HG03378 (cell line): Measurements from ENCODE around the gene CDC42EP4.

Experiments used
- ATAC-seq: cut with Tn5 transposase; IDR thresholded peaks from one replicate; pipeline ENCODE4 v1.9.1; 2021; ENCODE audit warnings: mild to moderate bottlenecking, moderate library complexity; ENCODE audit not compliant: unreplicated experiment

Gene CDC42EP4

GRCh38 chr17:73301369-73301768 is 10.4 kb downstream of the CDC42EP4 start:
- ATAC-seq = no peak

- no peak for ATAC-seq
Measured at GRCh38 chr17:73300392-73300791, 11.4 kb downstream of the CDC42EP4 start.

- no peak for ATAC-seq
Measured at GRCh38 chr17:73297934-73298861, 13.6 kb downstream of the CDC42EP4 start.

- no peak for ATAC-seq
Measured at GRCh38 chr17:73293480-73293911, 18.3 kb downstream of the CDC42EP4 start.

GRCh38 chr17:73293031-73293430 is 18.8 kb downstream of the CDC42EP4 start:
- no peak for ATAC-seq

- ATAC-seq = no peak
Measured at GRCh38 chr17:73292031-73292531, 19.7 kb downstream of the CDC42EP4 start.

GRCh38 chr17:73291260-73291801 is 20.5 kb downstream of the CDC42EP4 start:
- peak; percentile 93 for ATAC-seq

GRCh38 chr17:73290399-73291259 is 21.2 kb downstream of the CDC42EP4 start:
- peak; percentile 32 for ATAC-seq

- ATAC-seq = no peak
Measured at GRCh38 chr17:73289549-73290254, 22.1 kb downstream of the CDC42EP4 start.

- no peak for ATAC-seq
Measured at GRCh38 chr17:73288534-73289302, 23.1 kb downstream of the CDC42EP4 start.

GRCh38 chr17:73286863-73287296 is 24.9 kb downstream of the CDC42EP4 start:
- ATAC-seq = no peak

GRCh38 chr17:73285916-73286862 is 25.6 kb downstream of the CDC42EP4 start:
- no peak for ATAC-seq

- no peak for ATAC-seq
Measured at GRCh38 chr17:73285603-73285908, 26.2 kb downstream of the CDC42EP4 start.

GRCh38 chr17:73284906-73285602 is 26.7 kb downstream of the CDC42EP4 start:
- ATAC-seq = no peak

- no peak for ATAC-seq
Measured at GRCh38 chr17:73284354-73284753, 27.4 kb downstream of the CDC42EP4 start.

- ATAC-seq = no peak
Measured at GRCh38 chr17:73283841-73284282, 27.9 kb downstream of the CDC42EP4 start.

- no peak for ATAC-seq
Measured at GRCh38 chr17:73283250-73283649, 28.6 kb downstream of the CDC42EP4 start.

- no peak for ATAC-seq
Measured at GRCh38 chr17:73282629-73283028, 29.2 kb downstream of the CDC42EP4 start.
